IMR-90 (cell line): Measurements from ENCODE around the gene ITPR2.

Experiments used
- CHD1 ChIP-seq: IDR thresholded peaks from 2 replicates; pipeline ENCODE4 v1.6.1; 2012; ENCODE audit warnings: low read depth, low read length, improper control_type of control experiment
- CTCF ChIP-seq: conservative IDR thresholded peaks from 2 replicates; pipeline ENCODE4 v1.5.1; 2012; ENCODE audit warnings: mild to moderate bottlenecking, low read depth, low read length, improper control_type of control experiment
- MAFK ChIP-seq: IDR thresholded peaks from 2 replicates; pipeline ENCODE4 v1.6.1; 2012; ENCODE audit warnings: low read depth, low read length, improper control_type of control experiment
- MXI1 ChIP-seq: IDR thresholded peaks from 2 replicates; pipeline ENCODE4 v1.6.1; 2012; ENCODE audit warnings: low read depth, mild to moderate bottlenecking, low read length, moderate library complexity, borderline replicate concordance

GRCh38 chr12:26295001-26295400, 538.0 kb downstream of the ITPR2 start:
- TF ChIP-seq MAFK = no peak
- TF ChIP-seq MXI1 = no peak
- no peak for TF ChIP-seq CHD1
- no peak for TF ChIP-seq CTCF
